Pons (tissue), 1 donor: ENCODE data around the gene LCA5L.
A peak's percentile ranks its signal among the peaks of the same experiment; 100 is the strongest.
"Not testable (repeated sequence)": the region's sequence is repeated elsewhere in the genome, so short reads cannot be mapped to it uniquely, and the experiment has no call there.

Experiments used
- DNase-seq: peaks from one replicate; pipeline ENCODE4 v3.0.0-alpha.2; 2016; ENCODE audit warnings: low spot score

Gene LCA5L

DNA sequence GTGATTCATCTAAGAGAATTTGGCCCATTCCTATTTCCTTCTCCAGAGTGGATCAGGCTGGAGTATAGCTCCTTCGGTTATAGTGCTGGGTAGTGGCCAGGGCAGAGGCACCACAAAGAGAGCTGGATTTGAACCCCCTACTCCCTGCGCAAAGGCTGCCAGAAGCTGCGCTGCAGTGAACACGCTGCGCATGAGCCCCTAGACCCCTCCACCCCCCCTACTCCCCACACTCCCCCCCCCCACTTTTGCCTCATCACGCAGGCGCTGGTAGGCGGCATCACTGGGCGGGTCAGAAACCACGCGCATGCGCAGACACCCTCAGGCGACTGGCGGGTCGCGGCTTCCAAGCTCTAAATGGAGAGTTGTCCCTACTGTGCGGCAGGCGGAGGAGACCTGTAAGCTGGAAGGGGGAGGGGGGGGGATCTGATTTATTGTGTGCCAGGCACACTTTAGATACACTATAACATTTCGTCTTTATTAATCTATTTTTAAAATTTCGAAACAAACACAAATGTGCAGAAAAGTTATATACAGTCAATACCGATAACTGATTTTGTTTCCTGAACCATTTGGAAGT, 58.0 kb downstream of the LCA5L start:
- peak; percentile 83 for DNase-seq

DNA sequence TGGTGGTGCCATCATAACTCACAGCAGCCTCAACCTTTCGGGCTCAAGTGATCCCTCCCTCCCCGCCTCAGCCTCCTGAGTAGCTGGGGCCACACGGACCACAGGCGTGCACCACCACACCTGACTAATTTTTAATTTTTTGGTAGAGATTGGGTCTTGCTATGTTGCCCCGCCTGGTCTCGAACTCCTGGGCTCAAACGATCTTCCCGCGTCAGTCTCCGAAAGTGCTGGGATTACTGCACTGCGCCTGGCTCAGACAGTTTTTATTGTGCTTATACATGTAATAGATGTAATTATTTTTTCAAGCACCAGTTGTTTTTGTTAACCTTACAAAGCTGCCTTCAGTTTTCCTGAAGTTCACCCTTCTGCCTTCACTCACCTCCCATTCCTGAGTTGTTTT, 58.7 kb downstream of the LCA5L start:
- no peak for DNase-seq

DNA sequence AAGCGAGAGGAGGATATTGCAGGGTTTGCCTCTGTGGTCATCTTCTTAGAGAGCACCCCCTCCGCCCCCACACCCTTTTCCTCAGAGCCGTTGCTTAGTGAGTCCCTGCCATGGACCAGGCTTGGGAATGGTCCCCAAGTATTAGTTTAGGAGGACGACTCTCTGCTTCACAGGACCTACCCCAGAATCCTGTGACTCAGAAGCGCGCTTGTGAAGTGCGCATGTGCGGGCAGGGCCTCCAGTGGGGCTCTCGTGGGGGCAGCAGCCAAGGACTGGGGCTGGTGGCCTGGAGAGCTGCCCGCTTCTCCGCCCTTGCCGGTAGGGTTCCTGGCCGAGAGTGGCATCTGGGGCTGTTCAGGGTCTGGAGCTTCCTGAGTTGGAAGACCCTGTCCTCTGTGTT, 59.4 kb downstream of the LCA5L start:
- peak; percentile 33 for DNase-seq

DNA sequence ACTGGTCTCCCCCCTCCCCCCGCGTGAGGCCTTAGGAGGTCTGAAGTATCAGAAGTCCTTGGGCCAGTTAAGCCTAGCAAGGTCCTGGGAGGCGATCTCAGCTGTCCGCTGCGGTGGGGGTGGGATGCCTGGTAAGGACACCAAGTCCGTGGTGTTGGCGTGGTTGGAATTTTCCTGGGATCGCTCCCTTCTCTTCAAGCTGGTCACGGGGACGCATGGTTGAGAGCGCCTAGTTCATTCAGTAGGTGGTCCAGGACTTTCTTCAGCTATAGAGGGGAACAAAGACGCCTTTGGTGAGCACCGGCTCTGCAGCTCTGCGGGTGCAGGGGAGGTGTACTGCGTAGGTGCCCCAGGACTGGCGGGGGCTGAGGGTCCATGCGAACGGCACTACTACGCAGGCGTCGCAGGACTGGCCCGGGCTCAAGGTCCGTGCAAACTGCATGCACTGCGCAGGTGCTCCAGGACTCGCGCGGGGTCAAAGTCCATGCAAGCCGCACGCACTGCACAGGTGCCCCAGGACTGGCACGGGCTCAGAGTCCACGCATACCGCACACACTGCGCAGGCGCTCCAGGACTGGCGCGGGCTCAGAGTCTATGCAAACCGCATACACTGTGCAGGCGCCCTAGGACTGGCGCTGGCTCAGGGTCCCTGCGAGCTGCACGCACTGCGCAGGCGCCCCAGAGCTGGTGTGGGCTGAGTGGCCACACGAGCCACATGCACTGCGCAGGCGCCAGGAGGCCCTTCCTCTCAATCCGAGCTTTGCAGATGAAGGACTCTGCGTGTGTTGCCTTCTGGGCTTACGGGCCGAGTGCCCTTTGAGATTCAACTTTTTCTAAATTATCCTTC, 60.1 kb downstream of the LCA5L start:
- DNase-seq, result peak; percentile 85

DNA sequence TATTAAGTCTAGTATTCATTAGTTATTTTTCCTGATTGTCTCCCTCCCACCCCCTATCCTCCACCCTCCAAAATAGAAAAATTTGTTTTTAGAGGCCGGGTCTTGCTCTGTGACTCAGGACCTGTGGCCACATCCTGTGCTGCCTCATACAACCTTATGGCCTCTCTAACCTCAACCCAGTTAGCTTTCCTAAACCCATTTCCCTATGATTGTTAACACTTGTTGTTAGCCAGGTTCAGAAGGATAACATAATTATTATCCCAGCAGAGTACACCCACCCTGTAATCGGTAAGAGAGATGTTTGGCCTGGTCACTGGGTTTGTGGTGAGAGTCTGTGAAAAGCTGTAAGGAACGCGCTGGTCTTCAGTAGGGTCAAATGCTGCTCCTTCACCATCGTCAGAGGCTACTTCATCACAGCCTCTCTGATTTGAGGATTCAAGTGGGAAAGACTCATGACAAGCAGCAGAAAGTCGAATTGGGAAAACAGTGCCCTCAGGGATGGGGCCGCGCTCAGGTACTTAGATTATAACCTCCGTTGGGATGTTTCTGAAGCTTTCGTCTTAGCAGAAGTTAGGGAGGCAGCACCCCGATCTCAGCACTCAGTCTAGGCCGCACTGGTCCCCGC, 60.8 kb downstream of the LCA5L start:
- DNase-seq, result no peak

DNA sequence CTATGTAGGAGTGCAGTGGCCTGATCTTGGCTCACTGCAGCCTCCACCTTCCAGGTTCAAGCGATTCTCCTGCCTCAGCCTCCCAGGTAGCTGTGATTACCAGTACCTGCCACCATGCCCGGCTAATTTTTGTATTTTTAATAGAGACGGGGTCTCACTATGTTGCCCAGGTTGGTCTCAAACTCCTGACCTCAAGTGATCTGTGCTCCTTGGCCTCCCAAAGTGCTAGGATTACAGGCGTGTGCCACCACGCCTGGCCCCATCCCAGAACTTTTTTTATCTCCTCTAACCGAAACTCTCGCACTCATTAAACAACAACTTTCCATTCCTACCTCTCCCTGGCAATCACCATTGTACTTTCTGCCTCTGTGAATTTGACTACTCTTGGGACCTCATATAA, 63.5 kb downstream of the LCA5L start:
- DNase-seq, result not testable (repeated sequence)

DNA sequence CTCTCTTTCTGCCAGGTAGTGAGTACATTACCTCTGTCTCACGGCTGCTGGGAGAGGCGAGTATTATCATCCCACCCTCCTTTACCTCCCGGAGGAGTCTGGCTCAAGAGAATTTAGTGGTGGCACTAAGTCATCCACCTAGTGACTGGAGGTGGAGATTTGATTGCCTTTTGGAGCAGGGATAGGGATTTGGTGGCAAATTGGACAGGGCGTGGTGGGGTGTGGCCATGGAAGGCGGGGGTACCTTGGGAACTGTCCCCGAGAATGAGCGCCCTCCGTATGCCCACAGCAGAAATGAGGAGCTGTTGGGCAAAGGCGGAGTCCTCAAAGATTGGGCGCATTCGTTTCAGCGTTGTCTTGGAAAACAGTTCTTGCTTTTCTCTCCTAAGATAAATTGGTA, 64.6 kb downstream of the LCA5L start:
- DNase-seq, result no peak

DNA sequence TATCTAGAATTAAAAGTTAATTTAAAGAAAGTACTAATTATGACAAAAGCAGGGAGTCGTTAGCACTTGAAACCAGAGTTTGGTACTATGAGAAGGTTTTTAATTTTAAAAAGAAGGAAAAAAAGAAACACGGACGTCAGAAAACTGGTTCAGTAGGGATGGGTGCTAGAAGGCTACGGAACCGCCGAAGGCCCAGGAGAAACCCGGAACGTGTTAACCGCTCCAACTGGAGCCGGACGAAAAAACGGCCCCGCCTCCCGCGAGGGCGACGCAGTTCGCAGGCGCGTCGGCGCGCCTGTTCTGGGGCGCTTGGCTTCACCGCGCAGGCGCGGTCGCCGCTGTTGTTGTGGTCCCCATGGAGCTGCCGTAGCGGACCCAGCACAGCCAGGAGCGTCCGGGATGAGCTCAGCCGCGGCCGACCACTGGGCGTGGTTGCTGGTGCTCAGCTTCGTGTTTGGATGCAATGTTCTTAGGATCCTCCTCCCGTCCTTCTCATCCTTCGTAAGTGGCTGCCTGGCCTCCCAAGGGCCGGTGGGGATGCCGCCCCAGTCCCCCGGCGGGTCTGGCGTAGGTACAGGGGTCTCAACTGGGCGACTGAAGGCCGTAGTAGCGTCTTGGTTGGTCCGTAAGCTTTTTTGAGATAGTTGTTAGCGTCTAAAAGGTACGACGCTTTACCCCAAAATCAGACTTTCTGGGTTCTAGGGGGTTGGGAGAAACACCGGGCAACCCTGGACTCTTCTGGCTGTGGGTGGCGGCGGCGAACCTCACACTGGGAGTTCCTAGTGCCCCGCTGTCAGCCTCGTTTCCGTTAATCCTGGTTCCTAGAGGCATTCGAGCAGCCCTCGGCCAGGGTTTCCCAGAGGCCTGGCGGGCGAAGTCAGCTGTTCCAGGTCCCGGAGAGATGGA, 65.3 kb downstream of the LCA5L start:
- peak; percentile 91 for DNase-seq

DNA sequence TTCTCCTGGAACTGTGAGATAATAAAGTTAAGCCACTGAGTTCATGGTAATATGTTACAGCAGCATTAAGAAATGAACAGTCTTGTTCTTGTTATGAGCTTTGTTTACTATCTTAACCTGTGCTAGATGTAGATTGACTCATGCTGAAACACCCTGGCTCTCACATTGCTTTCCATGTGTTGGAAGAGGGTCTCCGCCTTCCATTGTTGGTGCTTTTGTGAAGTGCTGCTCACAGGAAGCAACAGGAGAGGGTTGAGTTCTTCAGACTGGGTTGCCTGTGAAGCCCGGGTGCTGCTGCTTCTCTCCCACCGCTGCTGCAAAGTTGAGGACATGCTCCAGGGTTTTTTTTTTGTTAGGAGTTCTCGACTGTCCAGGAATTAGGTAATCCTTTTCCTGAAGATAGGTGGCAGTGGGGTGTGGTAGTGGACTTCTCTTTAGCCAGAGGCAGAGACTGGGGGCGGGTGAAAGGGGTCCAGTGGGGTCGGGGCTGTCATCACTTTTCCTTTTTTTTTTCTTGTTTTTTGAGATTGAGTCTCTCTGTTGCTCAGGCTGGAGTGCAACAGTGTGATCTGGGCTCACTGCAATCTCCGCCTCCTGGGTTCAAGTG, 68.0 kb downstream of the LCA5L start:
- no peak for DNase-seq

DNA sequence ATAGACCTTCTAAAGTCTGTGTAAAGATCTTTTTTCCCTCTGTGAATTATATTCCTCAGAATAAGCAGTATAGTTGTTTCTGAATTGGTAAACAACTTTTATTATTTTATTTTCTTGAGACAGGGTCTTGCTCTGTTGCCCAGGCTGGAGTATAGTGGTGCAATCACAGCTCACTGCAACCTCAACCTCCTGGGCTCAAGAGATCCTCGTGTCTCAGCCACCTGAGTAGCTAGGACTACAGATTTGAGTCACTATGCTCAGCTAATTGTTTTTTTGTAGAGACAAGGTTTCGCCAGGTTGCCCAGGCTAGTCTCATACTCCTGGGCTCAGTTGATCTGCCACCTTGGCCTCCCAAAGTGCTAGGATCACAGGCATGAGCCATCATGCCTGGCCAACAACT, 70.1 kb downstream of the LCA5L start:
- DNase-seq, result no peak

DNA sequence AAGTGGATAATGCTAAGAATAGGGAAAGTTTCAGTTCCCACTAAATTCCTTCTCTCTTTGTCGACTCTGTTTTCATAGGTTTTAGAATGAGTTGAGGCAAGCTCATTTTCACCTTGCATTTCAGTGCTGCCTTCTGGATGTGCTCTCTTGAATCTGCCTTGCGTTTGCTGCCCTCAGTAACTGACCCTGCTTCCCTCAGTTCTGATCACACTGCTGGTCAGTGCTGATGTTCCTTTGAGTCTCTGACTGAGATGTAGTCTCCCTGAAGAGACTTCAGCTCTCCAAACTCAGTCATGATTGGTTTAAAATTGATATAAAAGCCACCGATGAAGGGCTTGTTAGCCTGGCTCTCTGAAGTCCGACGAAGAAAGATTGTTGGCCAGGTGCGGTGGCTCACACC, 71.5 kb downstream of the LCA5L start:
- no peak for DNase-seq

DNA sequence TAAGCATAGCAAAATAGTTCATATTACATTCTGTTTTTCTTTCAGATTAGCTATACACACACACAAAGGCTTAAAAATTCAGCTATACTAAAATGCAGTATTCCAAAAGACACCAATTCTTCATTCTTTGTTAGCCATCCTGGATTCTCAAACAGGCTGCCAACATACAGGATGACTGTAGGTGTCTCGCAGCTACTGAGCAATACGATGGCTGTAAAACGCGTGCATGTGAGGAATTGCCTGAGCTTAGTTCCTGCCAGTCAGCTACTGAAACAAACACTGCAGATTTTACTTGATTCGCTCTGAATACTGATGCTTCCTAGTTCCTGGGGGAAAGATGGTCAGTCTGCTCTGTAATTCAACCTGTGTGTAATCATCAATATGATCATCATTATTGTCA, 71.9 kb downstream of the LCA5L start:
- peak; percentile 25 for DNase-seq

DNA sequence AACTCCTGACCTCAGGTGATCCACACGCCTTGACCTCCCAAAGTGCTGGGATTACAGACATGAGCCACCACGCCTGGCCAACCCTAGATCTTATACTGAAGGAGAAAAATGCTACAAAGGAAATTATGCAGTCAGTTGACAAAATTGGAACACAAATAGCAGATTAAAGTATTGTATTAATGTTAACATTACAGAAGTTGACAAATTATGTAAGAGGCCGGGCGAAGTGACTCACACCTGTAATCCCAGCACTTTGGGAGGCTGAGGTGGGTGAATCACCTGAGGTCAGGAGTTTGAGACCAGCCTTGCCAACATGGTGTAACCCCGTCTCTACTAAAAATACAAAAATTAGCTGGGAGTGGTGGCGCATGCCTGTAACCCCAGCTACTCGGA, 75.7 kb downstream of the LCA5L start:
- not testable (repeated sequence) for DNase-seq

DNA sequence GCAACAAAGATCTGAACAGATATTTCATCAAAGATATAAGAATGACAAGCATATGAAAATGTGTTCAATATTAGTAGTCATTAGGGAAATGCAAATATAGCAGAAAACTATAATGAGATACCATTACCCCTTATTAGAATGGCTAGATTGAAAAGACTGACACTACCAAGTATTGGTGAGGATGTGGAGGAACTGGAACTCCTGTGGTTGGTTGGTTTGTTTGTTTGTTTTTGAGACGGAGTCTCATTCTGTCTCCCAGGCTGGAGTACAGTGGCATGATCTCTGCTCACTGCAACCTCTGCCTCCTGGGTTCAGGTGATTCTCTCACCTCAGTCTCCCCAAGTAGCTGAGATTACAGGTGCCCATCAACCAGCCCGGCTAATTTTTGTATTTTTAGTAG, 77.8 kb downstream of the LCA5L start:
- no peak for DNase-seq

DNA sequence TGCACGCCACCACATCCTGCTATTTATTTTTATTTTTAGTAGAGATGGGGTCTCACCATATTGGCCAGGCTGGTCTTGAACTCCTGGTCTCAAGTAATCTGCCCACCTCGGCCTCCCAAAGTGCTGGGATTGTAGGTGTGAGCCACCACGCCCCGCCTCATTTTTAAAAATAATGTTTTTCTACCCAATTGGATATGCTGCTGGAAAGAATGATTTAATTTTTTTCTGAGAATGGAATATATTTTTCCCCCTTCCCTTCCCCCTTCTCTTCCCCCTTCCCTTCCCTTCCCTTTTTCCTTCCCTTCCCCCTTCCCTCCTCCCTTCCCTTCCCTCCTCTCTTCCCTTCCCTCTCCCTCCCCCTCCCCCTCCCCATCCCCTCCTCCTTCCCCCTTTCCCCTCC, 79.0 kb downstream of the LCA5L start:
- no peak for DNase-seq

DNA sequence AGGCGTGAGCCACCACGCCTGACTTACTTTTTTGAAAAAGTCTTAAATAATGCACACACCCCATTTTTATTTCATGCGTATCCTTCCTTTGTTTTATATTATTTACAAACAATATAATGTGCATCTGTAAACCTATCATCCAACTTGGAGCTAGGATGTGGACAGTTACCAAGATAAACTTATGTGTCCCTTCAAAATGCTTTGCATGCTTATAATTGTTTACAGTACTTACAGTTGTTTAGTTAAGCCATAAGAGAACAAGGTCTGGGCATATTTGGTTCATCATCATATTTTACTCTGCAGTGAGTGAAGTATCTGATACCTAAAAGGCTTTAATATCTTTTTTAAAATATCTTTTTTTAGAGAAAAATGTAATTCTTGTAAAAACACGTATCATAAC, 80.6 kb downstream of the LCA5L start:
- no peak for DNase-seq

DNA sequence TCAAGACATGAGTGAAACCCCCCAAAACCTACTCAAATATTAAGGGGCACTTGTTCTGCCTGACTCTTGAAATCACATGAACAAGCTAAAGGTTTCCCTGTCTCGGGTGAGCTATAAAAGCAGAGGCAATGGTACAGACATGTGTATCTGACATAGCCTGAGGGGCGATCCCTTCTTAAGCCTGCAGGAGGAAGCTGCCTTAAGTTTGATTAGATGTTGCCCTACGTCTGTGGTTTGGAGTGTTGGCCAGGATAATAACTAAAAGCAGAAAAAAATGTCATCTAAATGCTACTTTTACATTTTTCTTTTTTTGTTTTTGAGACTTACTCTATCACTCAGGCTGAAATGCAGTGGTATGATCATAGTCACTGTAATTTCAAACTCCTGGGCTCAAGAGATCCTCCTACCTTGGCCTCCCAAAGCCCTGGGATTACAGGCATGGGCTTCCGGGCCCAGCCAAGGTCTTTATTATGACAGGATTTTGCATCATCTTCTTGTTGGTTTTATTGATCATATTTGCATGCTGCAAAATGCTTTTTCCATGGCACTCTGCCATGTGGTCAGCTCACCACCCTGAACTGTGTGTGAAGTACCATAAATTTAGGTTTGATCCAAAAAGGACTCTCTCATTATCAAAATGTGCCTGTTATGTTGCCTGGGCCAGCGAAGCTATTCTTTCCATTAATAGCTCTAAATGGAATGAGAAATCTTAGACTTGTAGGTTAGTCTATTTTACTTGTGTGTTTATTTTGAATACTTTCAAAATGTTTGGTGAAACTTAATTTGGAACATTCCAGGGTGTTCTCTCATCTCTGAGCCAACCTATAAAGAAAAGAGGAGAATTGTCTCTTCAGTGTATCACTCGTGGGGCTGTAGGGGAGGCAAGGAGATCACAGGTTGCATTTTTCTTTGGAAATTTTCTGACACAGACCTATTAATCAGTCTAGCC, 81.7 kb downstream of the LCA5L start:
- DNase-seq, result no peak

DNA sequence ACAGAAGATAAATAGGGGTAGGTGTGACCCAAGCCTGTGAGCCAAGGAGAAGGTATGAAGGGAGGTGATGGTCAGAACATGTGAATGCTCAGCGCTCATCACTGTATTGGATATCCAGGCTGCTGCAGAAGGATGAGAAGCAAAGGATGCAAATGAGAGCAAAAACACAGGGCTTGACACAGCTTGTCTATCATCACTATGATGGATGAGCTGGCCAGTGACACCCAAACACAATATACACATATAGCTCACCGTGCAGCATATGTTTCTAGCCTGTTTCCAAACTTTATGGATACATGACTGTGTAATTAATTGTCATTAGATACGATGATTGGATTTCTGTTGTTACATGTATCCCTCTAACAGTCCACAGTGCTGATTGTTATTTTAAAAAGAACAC, 82.8 kb downstream of the LCA5L start:
- no peak for DNase-seq

DNA sequence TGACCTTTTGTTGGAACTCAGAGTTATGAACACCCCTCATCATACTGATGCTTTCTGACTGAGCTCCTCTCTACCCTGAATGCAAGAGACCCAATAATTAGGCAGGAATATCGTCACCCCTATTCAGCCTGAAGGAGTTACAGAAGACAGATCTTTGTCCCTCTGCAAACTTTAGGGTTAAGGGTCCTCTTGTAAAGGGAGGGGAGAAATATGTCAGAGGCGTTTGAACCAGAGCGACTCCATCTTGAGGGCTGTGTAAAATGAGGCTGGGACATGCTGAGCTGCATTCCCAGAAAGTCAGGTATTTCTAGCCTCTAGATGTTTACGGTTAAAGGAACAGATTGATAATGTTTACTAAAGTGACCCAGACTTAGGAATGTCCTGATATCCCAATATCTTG, 86.2 kb downstream of the LCA5L start:
- no peak for DNase-seq
